Keratinocyte (primary cell): ENCODE measurements around the gene SCRN2.

Experiments used
- CTCF ChIP-seq, 3 experiments: IDR thresholded peaks in 1 of 3; conservative IDR thresholded peaks in 1 of 3; optimal IDR thresholded peaks in 1 of 3; 2 replicates in 2 of 3; 3 replicates in 1 of 3; pipeline versions ENCODE3 to v1.5.1; 2011; ENCODE audit warnings: low read length in 3 of 3, mild to moderate bottlenecking in 3 of 3, moderate library complexity in 2 of 3, control low read depth in 1 of 3, inconsistent platforms in 1 of 3; ENCODE audit not compliant: insufficient read depth in 2 of 3; ENCODE audit errors: extremely low read depth in 1 of 3
- EZH2 ChIP-seq: IDR thresholded peaks from one replicate; pipeline ENCODE4 v1.6.1; 2012; ENCODE audit warnings: inconsistent platforms, mild to moderate bottlenecking, low read length, moderate library complexity

- TF ChIP-seq CTCF (optimal IDR thresholded peaks at IDR 0.05 in 1 of 3, IDR thresholded peaks at IDR 0.05 in 1 of 3, conservative IDR thresholded peaks at IDR 0.05 in 1 of 3; ENCODE audit: extremely low read depth in 1 of 3, insufficient read depth in 2 of 3, low read length in 3 of 3) (no peak), EZH2 (no peak)
Measured at GRCh38 chr17:47811709-47812108, 29.4 kb downstream of the SCRN2 start.
